ENCODE results near the gene SEPTIN3.

DNA sequence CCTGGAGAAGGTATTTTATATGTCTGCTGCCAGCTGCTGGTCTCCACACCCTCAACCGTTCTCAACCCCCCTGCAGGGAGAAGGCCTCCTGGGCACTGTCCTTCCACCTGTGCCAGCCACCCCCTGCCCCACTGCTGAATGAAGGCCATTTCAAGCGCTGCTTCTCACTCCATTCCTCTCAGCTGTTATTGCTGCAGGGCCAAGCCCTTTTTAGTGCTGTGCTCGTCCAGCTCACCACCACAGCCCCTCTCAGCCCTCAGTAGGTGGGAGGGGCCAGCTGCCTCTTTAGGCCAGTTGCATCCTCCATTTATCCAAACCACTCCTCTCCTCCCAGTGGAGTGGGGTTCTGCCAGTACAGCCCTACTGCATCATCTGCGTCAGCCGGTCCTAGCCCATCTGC lies 27.6 kb downstream of the SEPTIN3 start:
- no peak for TF ChIP-seq EZH2 (IDR thresholded peaks at IDR 0.05; ENCODE audit: low read length)
- TF ChIP-seq CTCF (optimal IDR thresholded peaks at IDR 0.05 in 1 of 3, IDR thresholded peaks at IDR 0.05 in 1 of 3, conservative IDR thresholded peaks at IDR 0.05 in 1 of 3; ENCODE audit: extremely low read depth in 1 of 3, insufficient read depth in 2 of 3, low read length in 3 of 3), result no peak
